Activated CD4-positive, CD25-positive, alpha-beta regulatory T cell treated with anti-CD3 and anti-CD28 coated beads, Interleukin-2, amount 50 U/mL, for 72 hours (primary cell): ENCODE measurements around the gene PDIA2.
"Not testable (repeated sequence)": the region's sequence is repeated elsewhere in the genome, so short reads cannot be mapped to it uniquely, and the experiment has no call there.

Experiments used
- DNase-seq: peaks from one replicate; pipeline ENCODE4 v3.0.0; 2021

Gene PDIA2

DNA sequence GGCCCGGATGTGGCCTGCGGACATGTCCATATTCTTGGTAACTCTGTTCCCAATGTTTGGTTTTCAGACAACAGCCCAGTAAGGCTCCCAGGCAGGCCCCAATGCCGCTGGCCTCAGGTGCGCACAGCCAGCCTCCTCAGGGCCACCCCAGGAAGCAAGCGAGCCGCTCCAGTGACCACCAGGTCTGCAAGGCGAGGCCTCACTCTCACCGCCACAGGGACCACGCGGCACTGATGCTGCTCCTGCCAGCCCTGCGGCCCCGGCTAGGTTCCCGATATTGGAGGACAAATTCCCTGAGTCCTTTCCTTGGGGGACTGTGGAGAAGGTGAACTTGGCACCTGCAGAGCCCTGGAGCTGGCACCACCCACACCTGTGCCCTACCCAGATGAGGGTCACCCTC lies 19.0 kb downstream of the PDIA2 start:
- no peak for DNase-seq

DNA sequence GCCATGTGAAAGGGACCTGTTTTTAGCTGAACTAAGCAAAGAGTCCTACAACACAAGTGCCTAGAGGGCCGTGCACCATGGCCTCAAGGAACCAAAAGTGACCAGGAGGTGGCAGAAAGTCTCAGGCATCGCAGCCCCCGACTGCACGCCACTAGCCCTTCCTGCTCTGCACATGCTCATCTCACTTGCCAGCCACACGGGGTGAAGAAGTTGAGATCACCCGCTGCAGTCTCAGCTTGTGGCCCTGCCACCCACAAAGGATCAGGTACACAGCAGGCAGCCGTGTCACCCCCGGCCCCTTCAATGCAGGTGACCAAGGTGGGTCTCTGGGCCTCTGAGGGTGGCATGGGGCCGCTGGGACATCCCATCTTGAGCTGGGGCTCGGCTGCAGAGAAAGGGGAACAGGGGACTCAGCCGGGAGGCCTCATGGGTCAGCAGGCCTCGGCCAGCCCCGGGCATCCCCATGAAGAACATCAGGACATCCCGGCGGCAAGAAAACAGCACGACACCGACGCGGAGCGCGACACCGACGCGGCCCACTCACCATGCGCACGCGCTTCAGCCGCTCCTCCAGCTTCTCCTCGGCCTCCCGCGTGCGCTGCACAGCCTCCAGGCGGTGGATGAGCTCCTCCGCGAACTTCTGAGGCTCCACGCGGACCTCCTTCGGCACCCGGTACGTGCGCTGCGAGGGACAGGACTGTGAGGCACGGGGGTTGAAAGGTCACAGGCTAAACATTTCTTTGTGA lies 21.0 kb downstream of the PDIA2 start:
- no peak for DNase-seq

DNA sequence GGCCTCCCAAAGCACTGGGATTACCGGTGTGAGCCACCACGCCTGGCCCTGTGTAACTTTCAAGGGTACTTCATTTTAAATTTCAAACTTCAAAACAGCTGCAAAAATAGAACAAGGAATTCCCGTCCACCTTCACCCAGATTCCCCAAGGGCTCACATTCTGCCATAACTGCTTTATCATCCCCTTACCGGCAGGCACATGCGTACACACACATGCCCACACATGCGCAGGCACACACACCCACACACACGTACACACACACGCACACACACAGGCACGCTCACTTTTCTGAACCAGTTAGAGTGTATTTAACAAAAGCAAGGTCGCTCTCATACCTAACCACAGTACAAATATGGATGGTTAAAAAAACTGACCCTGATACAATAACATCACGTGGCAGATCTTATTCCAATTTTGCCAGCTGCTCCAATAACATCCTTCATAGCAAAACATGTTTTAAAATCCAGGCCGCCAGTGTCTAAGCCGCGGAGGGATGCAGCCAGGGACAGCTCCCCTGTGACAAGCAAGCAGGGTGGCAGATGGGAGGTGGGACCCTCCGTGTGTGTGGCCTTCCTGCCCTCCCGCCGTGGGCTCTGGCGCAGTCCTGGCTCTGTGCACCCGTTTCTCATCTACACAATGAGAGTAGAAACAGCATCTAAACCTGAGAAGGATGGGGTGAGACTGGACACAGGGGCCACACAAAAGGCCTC lies 23.1 kb downstream of the PDIA2 start:
- no peak for DNase-seq

DNA sequence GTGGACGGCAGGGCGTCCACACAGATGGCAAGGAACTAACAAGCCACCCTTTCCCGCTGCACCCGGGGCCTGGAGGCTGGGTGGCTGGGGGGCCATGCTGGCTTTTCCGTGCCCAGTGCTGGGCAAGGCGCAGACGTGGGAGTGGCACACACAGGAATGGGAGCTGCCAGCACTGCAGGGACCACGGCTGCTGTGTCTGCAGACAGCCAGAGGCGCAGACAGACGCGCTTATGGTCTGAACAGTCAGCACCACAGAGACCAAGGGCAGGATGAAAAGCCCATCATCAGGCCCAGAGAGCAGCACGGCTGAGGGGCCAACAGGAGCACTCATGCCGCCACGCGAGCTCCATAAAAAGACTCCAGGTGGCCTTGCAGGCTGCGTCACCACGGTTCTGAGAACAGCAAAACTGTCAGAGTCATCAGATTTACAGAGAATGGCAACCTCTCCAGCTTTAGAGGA lies 24.0 kb downstream of the PDIA2 start:
- no peak for DNase-seq

DNA sequence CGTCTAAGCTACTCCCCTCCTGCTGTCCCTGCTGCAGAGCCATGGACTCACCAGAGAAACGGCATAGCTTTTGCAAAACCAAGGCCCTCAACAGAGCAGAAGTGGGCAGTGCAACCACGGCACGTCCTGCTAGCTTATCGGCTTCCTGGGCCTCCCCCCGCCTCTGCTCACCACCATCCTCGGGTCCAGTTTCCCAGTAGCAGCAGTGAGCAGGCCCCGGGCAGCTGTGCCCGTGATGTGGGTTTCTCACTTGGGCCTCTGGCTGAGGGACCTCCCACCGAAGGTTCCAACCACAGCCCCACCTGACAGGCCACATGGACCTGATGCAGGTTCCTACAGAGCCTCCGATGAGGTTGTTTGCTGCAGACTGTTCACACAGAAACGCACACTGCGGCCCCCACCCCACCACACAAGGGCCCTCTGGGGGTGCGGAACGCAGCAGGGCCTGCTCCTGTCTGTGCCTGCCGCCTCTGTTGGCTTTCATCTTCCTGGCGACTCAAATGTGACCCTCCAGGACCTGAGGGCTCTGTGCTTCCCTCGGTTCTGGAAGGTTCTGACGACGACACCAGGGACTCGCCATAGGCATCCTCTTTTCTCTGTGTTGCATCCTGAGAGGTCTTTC lies 24.8 kb downstream of the PDIA2 start:
- no peak for DNase-seq

DNA sequence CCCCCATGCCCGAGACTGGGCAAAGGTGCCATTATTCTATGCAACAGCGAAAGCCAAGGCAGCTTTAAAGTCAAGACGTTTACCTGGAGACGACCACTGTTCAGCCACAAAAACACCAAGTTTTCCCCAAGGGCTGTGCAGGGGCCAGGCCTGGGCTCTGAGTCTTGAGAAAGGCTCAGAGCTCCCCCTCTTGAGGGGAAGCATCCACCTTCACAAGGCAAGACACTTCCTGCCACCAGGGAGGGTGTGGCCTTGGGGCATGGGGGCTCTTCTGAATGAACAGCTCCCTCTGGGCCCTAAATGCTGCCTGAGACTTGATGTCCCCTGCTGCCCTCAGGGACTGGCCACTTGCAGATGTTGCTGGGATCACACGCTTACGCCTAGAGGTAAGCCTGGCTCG lies 26.5 kb downstream of the PDIA2 start:
- DNase-seq: no peak

DNA sequence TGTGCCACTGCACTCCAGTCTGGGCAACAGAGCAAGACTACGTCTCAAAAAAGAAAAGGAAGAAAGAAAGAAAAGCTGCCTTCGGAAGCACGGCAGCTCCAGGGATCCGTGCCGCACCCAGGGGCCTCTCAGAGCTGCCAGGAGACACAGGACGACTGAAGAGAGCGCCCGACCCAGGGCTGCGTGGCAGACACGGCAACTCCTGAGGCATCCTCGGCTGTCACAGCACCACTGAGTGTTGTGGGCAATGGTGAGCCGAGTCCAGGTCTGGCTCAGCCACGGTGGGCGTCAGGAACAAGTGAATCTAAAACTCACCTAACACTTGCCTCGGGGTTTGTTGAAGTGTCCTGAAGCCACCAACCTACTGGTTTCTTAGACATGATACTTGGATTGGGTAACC lies 28.8 kb downstream of the PDIA2 start:
- DNase-seq: no peak

DNA sequence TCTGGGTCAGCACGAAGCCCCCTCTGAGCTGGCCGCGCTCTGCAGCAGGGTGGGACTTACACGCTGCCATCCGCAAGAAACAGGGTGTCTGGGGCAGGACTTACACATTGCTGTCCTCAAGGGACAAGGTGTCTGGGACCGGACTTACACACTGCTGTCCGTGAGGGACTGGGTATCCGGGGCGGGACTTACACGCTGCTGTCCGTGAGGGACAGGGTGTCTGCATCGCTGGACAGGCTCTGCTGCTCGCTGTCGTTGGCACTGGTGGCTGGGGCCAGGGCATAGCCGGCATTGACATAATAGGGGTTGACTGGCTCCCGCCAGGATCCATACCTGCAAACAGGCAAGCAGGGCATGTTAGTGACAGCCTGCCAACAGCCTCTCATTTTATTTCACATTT lies 31.4 kb downstream of the PDIA2 start:
- DNase-seq: no peak

DNA sequence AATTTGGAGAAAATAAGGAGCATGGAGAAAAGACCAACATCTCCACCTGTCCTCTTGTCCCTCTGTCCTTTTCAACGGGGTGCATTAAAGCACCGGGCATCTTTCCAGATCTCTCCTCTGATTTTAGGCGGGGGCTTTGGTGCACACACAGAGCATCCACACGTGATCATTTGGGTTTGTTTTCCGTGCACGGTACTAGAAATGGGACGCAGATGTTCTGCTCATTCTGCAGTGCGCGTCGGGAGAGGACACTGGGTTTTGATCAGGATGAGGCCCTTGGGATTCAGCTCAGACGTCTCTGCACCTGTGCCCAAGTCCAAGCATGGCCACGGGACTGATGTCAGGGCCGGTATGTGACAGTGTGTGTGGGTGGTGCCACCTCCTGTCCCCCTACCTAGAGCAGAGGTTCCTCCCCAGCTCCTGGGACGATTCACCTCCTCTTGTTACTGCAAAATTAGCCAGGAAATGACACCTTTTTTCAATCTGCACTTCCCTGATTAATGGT lies 31.9 kb downstream of the PDIA2 start:
- DNase-seq: no peak

DNA sequence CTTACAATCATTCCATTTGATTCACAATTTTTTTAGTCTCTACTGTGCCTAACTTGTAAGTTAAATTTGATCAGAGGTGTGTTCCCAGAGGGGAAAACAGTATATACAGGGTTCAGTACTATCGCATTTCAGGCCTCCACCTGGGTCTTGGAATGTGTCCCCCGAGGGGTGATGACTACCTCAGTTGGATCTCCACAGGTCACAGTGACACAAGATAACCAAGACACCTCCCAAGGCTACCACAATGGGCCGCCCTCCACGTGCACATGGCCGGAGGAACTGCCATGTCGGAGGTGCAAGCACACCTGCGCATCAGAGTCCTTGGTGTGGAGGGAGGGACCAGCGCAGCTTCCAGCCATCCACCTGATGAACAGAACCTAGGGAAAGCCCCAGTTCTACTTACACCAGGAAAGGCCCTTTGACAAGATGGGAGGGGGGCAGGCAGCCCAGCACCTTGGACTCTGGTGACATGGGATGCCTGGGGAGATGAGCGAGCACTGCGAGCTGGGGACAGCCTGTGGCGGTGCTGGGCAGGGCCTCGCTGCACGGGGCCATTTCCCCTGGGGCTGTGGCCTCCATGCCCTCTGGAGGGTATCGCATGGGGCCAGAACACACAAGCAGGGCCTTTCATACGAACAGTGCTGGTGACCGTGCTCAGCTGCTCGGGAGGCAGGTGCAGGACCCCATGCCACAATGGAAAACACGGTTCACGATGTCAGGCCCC lies 33.9 kb downstream of the PDIA2 start:
- DNase-seq: no peak

DNA sequence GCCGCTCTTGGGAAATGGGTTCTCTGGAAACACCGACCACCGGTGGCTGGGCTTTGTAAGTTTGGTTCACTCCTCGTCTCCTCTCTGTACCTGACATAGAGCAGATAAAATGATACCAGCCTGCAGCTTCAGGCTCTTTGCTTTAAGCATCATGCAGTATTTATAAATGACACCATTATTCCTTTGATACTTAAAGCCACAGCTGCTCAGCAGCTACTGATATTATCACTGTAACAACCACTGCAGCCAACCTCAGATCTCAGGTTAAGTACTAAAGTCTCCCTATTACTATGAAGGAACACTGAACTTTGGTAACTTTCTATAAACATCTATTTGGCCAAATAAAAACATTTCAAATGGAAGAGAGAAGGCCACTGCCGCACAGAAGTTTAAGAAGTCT lies 34.6 kb downstream of the PDIA2 start:
- no peak for DNase-seq

DNA sequence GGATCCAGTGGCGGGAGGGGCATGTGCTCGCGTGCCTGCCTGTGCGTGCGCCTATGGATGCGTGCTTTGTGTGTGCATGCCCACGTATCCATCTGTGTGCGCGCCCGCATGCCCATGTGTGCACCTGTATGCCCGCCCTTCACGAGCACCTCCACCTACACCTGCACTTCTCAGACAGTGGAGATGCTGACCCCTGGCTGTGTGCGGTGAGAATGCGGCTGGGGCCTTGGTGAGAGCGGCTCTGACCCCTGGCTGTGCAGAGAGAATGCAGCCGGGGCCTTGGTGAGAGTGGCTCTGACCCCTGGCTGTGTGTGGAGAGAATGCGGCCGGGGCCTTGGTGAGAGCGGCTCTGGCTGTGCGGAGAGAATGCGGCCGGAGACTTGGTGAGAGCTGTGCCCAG lies 35.7 kb downstream of the PDIA2 start:
- DNase-seq: no peak

DNA sequence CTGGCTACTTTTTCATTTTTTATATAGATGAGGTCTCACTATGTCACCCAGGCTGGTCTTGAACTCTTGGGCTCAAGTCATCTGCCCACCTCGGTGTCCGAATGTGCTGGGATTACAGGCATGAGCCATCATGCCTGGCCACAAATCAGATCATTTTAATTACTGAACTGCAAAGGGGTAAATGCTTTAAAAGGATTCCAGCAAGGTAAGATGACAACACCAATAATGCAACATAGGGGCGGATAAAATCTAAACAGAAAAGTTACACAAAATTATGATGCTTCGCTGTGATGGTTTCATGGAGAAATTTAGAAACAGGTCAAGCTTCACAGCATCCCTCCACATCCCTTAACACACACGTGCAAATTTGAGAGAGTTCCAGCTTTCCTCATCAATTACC lies 37.2 kb downstream of the PDIA2 start:
- DNase-seq: no peak

DNA sequence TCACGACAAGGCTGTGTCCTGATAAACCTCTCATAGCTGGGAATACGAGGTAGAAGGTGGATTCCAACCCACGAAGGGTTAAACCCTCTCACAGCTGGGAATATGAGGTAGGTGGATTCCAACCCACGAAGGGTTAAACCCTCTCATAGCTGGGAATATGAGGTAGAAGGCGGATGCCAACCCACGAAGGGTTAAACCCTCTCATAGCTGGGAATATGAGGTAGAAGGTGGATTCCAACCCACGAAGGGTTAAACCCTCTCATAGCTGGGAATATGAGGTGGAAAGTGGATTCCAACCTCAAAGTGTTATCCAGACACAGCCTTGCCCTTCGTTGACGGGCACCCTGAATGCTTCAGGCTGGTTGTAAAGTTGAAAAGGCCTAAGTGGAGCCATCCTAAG lies 38.6 kb downstream of the PDIA2 start:
- DNase-seq: no peak

DNA sequence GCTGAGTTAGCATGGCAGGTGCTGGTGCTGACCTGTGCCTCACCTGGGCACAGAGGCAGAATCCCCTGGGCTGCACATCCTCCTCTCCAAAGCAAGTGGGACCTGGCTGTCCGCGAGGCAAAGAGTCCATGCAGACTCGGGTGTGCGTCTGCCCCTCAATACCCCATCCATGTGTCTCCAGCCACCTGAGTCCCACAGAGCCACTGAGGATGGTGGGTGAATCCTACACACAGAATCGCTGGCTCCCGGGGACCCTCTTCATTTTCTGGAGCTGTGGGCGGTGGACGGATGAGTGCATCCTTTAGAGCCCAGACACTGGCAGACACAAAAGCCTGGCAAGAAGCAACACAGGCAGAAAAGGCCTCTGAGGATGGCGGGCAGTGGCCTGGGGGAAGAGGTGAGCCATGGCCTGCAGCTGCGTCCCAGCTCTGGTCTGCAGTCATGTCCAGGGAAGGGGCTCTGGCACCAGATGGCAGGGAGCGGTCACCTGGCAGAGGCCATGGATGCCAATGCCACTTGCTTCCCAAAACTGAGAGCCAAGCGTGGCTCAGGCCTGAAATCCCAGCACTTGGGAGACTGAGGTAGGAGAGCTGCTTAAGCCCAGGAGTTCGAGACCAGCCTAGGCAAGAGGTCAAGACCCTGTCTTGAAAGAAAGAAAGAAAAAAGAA lies 39.6 kb downstream of the PDIA2 start:
- DNase-seq: no peak

DNA sequence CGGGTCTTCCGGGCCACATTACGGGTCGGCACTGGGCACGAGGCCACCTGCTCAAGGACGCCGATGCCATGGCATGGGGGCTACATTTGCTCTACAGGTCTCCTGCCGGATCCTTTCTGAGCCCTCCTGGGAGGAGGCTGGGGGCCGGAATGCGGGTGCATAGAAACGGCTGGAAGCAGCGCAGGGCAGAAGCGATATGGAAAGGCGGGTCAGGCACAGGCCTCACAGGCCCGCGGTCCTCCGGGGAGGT lies 41.2 kb downstream of the PDIA2 start:
- DNase-seq: no peak

DNA sequence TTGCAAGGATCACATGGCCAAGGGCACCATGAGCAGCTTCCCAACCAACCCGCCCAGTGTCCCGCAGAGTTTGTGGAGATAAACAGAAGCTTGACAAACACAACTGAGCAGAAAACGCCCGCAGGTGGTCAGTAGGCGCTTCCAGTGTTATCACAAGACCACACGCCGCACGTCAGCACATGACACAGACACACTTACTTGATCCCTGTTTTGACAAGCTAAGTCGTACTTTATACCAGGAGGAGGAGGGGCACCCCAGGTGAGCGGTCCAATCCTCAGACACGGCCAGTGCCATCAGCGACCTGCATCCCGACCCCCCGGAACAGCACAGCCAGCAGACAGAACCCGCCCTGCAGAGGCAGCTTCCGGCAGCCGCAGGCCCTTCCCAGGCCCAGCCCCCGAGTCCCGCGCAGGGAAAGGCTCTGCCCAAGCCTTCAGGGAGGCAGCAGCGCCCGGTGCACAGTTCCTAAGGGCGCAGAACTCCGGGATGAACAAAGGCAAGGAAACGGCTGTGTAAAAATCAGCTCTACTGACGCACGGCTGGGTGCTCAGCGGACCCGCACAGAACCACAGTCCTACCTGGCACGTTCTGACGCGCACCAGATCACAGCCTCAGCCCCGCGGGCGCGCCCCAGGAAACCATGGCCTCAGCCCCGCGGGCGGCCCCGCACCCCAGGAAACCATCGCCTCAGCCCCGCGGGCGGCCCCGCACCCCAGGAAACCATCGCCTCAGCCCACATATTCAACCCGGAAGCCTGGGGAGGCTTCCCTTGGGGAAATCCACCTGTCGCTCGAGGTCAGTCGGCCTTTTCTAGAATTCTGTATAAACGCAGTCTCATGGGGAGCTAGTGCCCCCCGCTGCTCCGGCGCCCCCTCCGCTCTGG lies 41.7 kb downstream of the PDIA2 start:
- DNase-seq: peak; percentile 65

DNA sequence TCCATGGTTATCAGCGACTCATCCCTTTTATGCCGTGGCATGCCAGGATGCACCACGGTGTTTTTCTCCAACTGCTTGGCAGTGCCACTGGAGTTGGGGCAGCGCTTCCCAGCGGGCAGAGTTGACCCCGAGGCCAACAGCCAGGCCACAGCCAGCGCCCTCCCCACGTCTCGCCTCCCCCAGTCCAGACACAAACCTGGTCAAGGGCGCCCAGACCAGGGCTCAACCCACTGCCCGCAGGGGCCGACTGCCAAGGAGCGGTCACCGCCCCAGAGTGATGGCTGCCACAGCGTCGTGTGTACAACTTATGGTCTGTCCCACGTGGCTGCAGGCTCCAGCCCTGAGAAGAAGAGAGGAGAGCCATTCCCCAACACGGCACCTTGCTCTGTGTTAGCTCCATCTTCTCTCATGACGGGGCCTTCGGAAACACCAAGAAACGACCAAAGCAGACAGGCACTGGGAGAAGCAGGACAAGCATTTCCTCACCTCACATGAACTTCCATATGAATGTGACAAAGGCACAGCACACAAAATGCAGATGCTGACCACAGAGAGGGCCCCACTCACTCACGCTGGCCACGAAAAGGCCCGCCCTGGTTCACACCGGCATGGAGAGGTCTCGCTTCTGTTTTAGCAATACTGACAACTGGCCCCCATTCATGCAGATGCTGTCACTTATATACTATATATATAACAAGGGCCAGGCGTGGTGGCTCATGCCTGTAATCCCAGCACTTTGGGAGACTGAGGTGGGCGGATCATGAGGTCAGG lies 42.6 kb downstream of the PDIA2 start:
- no peak for DNase-seq

DNA sequence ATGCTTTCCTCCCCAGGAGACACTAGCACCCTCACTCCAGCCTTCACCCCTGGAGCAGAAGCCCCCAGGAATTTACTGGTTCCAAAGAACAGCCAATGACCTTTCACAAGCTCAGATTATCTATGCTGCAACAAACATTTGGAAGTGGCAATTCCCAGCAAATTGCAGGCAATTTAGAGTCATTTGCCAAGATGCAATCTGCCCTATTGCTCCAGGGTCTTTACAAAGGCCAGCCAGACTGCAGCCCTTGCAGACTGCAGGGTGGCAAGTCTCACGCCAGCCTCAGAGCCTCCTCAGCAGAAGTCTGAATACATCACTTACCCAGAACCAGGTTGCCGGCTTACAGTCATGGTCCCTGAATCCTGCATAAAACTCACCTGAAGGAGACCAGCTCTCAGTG lies 47.8 kb downstream of the PDIA2 start:
- no peak for DNase-seq

DNA sequence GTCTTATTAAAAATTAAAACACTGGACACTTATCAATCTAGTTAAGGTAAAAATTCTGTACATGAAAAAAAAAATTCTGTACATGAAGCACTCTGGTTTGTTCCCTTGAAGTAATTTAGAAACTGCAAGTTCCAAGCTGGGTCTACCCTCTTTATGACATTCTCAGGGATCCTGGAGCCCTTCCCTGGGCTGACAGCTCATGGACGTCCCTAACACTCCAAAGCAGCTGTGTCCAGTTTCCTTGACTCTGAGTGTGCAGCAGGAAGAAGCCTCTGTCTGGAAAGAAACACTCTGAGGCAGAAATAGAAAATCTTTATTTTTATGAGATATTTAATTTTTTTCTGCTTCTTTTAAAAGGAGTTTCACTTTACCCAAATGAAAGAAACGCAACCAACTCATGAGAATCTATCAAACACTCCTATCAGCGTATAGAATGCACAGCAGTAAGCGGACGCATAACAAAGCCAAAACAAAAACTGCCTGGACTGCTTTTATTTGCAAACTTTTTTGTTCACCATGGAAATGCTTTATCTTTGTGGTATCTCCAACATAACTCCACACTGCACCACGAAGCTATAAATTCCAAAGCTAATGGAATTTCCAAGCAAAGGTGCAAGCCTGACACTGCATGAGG lies 48.3 kb downstream of the PDIA2 start:
- not testable (repeated sequence) for DNase-seq
